Muscle of back (tissue), 11 donors: Measurements from ENCODE around the gene C19orf53. TPM values are rescaled to one million over a fixed set of nuclear protein-coding genes. Genes with fewer than 3 reads are reported as not detected.
A peak's percentile ranks its signal among the peaks of the same experiment; 100 is the strongest.

Experiments used
- DNase-seq, 3 donors: peaks; one replicate each; pipeline versions ENCODE4 v3.0.0 to v3.0.0-alpha.2; 2013
- polyA plus RNA-seq, 10 donors: library from polyadenylated mRNA; unstranded; fragments of 120-200 nt; gene quantifications; one replicate each; pipeline ENCODE4 v1.2.1, GENCODE V29; 2013; ENCODE audit not compliant: insufficient read length in 10 of 10

C19orf53 gene
- polyA plus RNA-seq, 10 donors = 81.1 to 140 (median 107) TPM

GRCh38 chr19:13824703-13825102 lies 50.4 kb downstream of the C19orf53 start:
- no peak for DNase-seq

- DNase-seq = peak in 1 of 3 donors; percentile 14
Observed at GRCh38 chr19:13825489-13826441, 51.5 kb downstream of the C19orf53 start.

- DNase-seq = no peak
Observed at GRCh38 chr19:13826652-13827235, 52.5 kb downstream of the C19orf53 start.

- no peak for DNase-seq
Observed at GRCh38 chr19:13827656-13828055, 53.4 kb downstream of the C19orf53 start.

Other genes with a start within 250 kb of the C19orf53 start
- gene MRI1, start 9.9 kb upstream of the C19orf53 start, polyA plus RNA-seq = 10 to 100 TPM; 13.6 to 22.0 (median 15.5) TPM
- 1 to 10 TPM; 2.5 to 5.5 (median 3.2) TPM for gene ZSWIM4, start 21.0 kb downstream of the C19orf53 start, polyA plus RNA-seq
- gene NANOS3, start 102.7 kb downstream of the C19orf53 start, polyA plus RNA-seq = 1 to 10 TPM in 7 of 10 donors, under 1 TPM in 3; 0.57 to 2.0 (median 1.3) TPM
- 1 to 10 TPM; 2.6 to 4.7 (median 4.1) TPM for gene BRME1, start 131.7 kb downstream of the C19orf53 start, polyA plus RNA-seq
- 10 to 100 TPM; 10.5 to 16.4 (median 12.8) TPM for gene CC2D1A, start 131.7 kb downstream of the C19orf53 start, polyA plus RNA-seq
- 1 to 10 TPM in 4 of 10 donors, under 1 TPM in 6; 0.26 to 1.7 (median 0.83) TPM for gene PODNL1, start 164.0 kb downstream of the C19orf53 start, polyA plus RNA-seq
- 10 to 100 TPM; 15.9 to 23.8 (median 18.4) TPM for gene DCAF15, start 178.1 kb downstream of the C19orf53 start, polyA plus RNA-seq
- 1 to 10 TPM; 4.7 to 8.4 (median 6.9) TPM for gene RFX1, start 231.9 kb downstream of the C19orf53 start, polyA plus RNA-seq